Measurements from ENCODE around the gene SPCS2.

GRCh38 chr11:74956397-74957015 lies 7.4 kb downstream of the SPCS2 start:
- TF ChIP-seq CTCF (IDR thresholded peaks at IDR 0.05; ENCODE audit: extremely low read depth in 1 of 2, insufficient read depth in 1 of 2, low read depth in 1 of 2, low read length in 2 of 2) = no peak
- no peak for TF ChIP-seq POLR2A (IDR thresholded peaks at IDR 0.05; ENCODE audit: low read depth, low read length)
